ENCODE measurements around the gene NACAD.
"Not testable (repeated sequence)": the region's sequence is repeated elsewhere in the genome, so short reads cannot be mapped to it uniquely, and the experiment has no call there.

NACAD gene

DNA sequence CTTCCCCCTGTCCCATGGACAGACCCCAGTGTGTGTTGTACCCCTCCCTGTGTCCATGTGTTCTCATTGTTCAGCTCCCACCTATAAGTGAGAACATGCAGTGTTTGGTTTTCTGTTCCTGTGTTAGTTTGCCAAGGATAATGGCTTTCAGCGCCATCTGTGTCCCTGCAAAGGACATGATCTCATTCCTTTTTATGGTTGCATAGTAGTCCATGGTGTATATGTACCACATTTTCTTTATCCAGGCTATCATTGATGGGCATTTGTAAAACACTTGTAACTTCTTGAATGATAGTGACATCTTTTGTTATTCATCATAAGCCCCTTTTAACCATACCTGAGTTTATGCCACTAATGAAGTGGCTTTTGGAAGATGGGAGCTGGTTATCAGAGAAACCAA, 25.5 kb upstream of the NACAD start:
- DNase-seq (ENCODE audit: low read depth) = not testable (repeated sequence)

DNA sequence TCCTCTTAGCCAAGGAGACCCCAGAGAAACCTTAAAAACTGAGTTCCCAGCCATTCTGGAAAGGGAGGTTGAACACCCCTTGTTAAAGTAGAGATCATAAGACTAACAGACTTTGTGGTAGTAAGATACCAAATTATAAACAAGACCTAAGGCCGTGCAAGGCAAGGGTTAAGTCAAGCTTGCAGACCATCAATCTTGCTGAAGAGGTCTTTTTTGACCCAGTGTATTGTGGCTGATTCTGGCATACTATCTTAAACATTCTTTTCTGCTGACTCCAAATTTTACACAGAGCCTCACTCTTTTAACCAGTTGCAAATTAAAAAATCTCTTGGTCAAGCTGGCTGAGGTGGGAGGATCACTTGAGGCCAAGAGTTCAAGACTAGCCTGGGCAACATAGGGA, 23.9 kb upstream of the NACAD start:
- no peak for DNase-seq (ENCODE audit: low read depth)

GRCh38 chr7:45111298-45112223, 22.8 kb upstream of the NACAD start, which contains the start of gene TBRG4:
TBRG4 (minus strand) TSS chr7:45111697; CDS start chr7:45109237, 2,460 bp downstream.
- peak; percentile 89 for DNase-seq (ENCODE audit: low read depth)

DNA sequence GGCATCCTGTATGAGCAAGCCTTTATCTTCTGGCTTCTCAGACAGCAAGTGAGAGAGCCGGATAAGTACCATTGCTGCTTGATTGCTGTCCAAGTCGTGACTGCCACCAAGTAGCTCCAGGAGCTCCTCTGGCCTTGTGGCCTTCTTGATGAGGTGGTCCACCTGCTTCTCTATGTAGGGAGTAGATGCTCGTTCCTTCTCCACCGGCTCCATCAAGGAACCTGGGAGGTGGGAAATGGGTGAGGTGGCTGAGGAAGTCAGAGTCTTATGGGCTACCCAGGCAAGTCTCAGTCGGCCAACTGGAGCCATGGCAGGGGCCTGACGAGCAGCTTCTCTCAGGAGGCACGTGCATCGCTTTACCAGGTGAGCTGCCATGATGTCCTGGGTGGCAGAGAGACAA, 20.1 kb upstream of the NACAD start:
- no peak for DNase-seq (ENCODE audit: low read depth)

GRCh38 chr7:45107356-45107755, 18.6 kb upstream of the NACAD start:
- DNase-seq (ENCODE audit: low read depth) = no peak

DNA sequence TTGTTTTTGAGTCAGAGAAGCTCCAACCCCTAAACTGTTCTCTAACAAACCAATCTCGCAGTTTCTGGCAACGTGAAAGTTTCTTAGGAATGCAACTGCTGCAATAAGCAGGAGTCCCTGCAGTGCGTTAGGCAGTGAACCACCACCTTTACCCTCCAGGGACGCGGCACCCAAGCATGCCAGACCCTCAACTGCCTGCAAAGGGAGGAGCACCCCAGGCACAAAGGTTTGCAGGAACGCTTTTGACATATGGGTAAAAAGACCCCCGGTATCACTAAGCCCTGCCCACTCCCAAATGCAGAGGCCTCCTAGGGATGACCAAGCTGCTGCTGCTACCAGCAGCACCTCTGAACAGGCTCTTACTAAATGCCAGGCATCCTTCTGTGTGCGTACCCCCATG, 18.1 kb upstream of the NACAD start:
- DNase-seq (ENCODE audit: low read depth) = no peak

DNA sequence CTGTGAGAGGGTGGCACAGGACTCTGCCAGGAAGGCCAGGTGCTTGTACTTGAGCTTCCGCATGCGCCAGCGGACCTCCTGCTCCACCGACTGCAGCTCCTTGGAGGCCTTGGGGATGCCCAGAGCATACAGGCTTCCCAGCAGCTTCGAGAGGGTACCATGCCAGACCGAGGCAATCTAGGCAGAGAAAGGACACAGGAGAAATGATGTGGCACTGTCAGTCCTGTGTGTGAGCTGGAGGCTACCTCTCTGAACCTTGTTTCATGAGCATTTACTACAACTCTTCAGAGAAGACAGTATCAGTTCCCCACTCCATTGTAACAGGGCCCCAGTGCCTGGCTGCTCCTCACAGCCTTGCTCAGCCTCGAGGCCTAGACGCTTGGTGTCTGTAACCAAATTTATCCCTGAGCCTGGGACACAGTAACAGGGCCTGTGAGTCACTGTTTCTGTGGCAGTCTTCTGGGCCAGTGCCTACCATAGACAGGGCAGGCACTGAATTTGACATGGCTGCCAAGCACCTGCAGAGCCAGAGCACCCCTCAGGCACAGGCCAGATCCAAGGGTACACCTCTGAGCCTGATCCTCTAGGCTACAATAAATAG, 16.9 kb upstream of the NACAD start:
- DNase-seq (ENCODE audit: low read depth) = no peak

GRCh38 chr7:45104844-45105587, 16.2 kb upstream of the NACAD start:
- DNase-seq (ENCODE audit: low read depth) = no peak

- no peak for DNase-seq (ENCODE audit: low read depth)
Measured at GRCh38 chr7:45103958-45104843, 15.4 kb upstream of the NACAD start.

GRCh38 chr7:45102785-45103712, 14.3 kb upstream of the NACAD start:
- DNase-seq (ENCODE audit: low read depth) = no peak

DNA sequence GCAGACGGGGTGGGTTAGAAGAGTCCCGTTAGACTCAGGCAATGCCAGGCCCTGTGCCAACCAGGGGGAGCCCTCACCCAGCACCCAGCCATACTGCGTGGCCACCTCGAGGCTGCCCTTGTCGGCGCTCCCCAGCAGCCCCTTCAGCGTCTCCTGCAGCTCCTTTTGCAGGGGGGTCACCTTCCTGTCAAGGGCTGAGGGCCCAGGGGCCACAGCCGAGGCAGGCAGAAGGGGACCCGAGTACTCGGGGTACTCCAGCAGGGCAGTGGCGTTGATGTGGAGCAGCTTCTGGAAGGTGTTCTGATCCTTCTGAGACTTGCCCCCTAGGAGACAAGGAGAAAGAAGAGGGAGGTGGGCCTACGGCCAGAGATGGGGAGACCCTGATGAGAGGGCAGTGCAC, 13.0 kb upstream of the NACAD start:
- no peak for DNase-seq (ENCODE audit: low read depth)

GRCh38 chr7:45100761-45101480, 12.2 kb upstream of the NACAD start:
- no peak for DNase-seq (ENCODE audit: low read depth)

GRCh38 chr7:45099891-45100760, 11.4 kb upstream of the NACAD start:
- DNase-seq (ENCODE audit: low read depth) = no peak

- no peak for DNase-seq (ENCODE audit: low read depth)
Measured at GRCh38 chr7:45098983-45099839, 10.4 kb upstream of the NACAD start.

DNA sequence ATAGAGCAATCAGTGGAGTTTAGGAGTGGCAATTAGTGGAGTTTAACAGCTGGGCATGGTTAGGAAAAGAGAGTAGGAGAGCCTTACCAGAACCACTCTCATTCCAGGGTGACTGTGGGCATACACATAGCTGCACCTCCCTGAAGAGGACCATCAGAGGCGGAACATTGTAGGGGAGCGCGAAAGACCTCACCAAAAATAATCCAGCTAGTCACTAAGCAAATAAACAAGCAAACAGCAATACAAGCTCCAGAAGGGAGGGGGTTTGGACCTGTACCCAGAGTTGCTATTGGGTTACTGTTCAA, 4.1 kb upstream of the NACAD start:
- DNase-seq (ENCODE audit: low read depth) = no peak

GRCh38 chr7:45092100-45092930, 3.5 kb upstream of the NACAD start:
- DNase-seq (ENCODE audit: low read depth) = no peak

GRCh38 chr7:45089341-45089891, 647 bp upstream of the NACAD start:
- peak; percentile 30 for DNase-seq (ENCODE audit: low read depth)

Data from activated T-cell treated with anti-CD3 and anti-CD28 coated beads for 1 hour (primary cell).